WI38 (cell line): ENCODE measurements around the gene F12.

Experiments
- H3K4me3 ChIP-seq: 2 replicates; pipeline ENCODE4 v1.5.1; 2011; ENCODE audit warnings: low read depth, mild to moderate bottlenecking, control low read depth, low read length
- CTCF ChIP-seq: IDR thresholded peaks from 2 replicates; pipeline ENCODE4 v1.5.1; 2012; ENCODE audit warnings: low read depth, mild to moderate bottlenecking, control low read depth, low read length

Gene F12

DNA sequence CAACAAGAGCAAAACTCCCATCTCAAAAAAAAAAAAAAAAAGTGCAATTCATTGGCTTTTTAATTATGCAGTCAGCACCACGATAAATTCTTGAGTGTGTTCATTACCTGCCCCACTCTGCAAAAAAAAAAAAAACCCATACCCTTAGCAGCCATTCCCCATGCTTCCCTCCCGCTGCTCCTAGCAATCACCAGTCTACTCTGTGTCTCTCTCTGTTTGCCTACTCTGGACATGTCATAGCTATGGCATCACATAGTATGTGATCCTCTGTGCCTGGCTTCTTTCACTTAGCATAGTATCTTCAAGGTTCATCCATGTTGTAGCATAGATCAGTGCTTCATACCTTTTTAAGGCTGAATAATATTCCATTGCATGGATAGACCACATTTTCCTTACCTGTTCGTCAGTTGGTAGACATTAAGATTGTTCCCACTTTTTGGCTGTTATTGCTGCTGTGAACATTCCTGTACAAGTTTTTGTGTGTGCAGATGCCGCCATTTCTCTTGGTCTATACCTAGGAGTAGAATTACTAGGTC lies 30.2 kb upstream of the F12 start:
- no peak for TF ChIP-seq CTCF
- no peak overlapping the region for H3K4me3 ChIP-seq

DNA sequence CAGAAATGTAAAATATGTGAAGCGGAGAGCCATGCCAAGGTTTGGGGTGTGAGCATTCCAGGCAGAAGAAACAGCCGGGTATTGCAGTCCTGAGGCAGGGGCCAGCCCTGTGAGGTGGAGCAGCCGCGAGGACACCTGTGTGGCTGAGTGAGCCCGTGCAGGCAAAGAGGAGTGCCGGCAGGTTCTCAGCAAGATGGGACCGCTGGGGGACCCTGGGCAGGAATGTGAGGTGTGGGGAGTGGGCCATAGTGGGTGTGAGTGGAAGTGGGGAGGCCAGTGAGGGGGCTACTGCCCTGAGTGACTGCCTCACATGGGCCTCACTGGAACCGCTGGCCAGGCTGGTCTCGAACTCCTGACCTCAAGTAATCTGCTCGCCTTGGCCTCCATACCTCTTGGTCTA lies 29.1 kb upstream of the F12 start:
- no peak for TF ChIP-seq CTCF
- no peak overlapping the region for H3K4me3 ChIP-seq

DNA sequence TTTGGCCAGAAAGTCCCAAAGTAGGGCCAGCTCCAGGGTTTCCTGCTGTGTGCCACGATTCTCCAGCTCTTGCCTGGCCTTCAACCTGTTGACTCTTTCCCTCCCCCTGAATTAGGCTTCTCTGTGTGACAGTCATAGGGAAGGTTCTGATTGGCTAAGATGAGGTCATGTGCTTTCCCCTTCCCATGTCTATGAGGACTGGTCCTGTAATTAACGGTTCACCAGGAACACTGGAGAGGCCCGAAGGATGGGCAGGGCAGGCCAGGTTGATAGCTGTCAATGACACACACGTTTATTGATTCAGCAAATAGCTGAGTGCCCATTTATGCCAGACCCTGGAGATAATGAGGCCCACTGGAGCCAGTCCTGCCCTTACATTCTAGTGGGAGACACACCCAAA lies 28.3 kb upstream of the F12 start:
- H3K4me3 ChIP-seq = no peak overlapping the region
- TF ChIP-seq CTCF = no peak

GRCh38 chr5:177435847-177436536 lies 26.6 kb upstream of the F12 start:
- no peak overlapping the region for H3K4me3 ChIP-seq
- TF ChIP-seq CTCF = no peak

DNA sequence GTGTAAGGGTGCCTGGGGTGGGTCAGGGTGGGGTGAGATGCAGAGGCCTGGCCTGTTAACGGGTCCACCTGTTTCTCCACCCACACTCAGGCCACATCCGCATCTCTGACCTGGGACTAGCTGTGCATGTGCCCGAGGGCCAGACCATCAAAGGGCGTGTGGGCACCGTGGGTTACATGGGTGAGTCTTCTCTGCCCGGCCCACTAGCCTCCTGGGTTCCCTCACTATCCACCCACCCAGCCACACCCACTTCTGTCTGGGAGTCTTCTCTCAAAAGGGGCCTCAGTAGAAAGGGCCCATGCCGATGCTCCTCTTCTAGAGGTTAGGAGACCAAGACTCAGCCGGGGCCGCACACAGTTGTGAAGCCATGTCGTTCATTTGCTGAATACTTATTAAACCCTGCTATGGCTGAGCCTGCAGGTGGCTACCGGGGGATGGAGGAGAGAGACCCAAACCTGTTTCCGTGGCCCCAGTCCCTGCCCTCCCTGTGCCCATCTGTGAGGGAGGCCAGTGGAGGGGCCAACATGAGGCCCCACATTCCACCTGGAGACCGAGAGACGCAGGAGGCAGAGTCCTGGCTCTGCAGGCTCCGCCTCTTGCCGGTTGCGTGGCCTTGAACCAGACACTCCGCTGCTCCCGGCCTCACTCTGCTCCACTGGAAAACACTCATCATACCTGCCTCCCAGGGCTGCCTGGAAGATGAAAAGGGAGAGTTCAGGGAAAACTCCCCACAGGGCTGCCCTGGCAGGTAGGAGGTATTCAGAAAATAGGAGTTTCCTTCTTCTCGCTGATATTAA lies 25.8 kb upstream of the F12 start:
- no peak overlapping the region for H3K4me3 ChIP-seq
- no peak for TF ChIP-seq CTCF

DNA sequence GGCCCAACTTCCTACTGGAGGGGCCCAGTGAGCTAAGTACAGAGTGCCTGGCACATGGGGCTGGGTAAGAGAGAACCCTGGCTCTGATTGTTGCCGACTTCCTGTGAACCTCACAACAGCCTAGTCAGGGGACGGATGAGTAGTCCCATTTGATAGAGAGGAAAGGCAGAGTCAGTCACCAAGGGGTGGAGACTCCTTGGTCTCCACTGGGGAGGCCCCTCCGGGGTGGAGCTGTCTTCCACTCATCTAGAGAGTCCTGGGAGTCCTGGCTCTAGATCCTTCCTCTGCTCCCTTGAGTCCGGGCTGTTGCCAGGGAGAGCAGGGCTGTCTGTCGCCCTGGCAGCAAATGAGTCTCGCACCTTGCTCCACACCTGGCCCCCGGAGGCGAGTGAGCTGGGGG lies 25.1 kb upstream of the F12 start:
- no peak overlapping the region for H3K4me3 ChIP-seq
- no peak for TF ChIP-seq CTCF

DNA sequence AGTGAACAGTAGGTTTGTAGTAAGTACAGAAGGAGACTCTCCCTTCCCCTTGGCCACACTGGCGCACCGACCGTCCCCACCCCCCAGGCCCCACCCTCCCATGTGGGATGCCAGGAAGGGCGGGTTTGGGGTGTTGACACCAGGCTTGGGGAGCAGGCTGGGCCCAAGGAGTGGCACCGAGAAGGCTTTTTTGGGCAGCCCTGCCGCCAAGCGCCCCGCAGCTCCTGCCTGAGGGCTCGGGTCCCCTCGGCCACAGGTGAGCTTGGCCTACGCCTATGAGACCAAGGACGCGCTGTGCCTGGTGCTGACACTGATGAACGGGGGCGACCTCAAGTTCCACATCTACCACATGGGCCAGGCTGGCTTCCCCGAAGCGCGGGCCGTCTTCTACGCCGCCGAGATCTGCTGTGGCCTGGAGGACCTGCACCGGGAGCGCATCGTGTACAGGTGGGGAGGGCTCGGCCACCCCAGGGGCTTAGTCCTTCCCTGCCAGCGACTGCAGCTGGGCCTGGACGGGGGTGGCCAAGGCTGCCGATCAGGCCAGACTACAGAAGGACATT lies 24.4 kb upstream of the F12 start:
- TF ChIP-seq CTCF = no peak
- no peak overlapping the region for H3K4me3 ChIP-seq
